Right lobe of liver (tissue), 4 donors: Measurements from ENCODE around the gene GATA5.

Source experiments
- CTCF ChIP-seq, 4 donors: fragments of 200-600 bp in 3 of 4; fragments of 450-650 bp in 1 of 4; IDR thresholded peaks; one replicate each; pipeline versions ENCODE4 v1.5.1 to v1.8.0; 2016 to 2022; ENCODE audit warnings: antibody characterized with exemption in 4 of 4, mild to moderate bottlenecking in 2 of 4
- POLR2A ChIP-seq: fragments of 450-650 bp; IDR thresholded peaks from one replicate; pipeline ENCODE4 v1.6.1; 2017; ENCODE audit warnings: antibody characterized with exemption, mild to moderate bottlenecking
- donor health status: DM: no; HTN: no; CAD: no.
- donor health status: DM: no; HTN: no; CAD: no.
- donor health status: DM: no; HTN: yes; CAD: no.

- TF ChIP-seq CTCF (IDR thresholded peaks at IDR 0.05) (no peak), POLR2A (no peak)
Observed at GRCh38 chr20:62437927-62438326, 37.9 kb downstream of the GATA5 start.
